ENCODE data around the gene RBM39. TPM values are rescaled to one million over a fixed set of nuclear protein-coding genes. Genes with fewer than 3 reads are reported as not detected.
"Not testable (repeated sequence)": the region's sequence is repeated elsewhere in the genome, so short reads cannot be mapped to it uniquely, and the experiment has no call there.

The RBM39 gene
- 299 TPM for total RNA-seq
- long read RNA-seq, full-length matches to known transcripts, result 81 of 148 reads
- long read RNA-seq, partial matches to known transcripts, result 29 of 148 reads
- long read RNA-seq, other reads (novel, unspliced or antisense), result 38 of 148 reads

DNA sequence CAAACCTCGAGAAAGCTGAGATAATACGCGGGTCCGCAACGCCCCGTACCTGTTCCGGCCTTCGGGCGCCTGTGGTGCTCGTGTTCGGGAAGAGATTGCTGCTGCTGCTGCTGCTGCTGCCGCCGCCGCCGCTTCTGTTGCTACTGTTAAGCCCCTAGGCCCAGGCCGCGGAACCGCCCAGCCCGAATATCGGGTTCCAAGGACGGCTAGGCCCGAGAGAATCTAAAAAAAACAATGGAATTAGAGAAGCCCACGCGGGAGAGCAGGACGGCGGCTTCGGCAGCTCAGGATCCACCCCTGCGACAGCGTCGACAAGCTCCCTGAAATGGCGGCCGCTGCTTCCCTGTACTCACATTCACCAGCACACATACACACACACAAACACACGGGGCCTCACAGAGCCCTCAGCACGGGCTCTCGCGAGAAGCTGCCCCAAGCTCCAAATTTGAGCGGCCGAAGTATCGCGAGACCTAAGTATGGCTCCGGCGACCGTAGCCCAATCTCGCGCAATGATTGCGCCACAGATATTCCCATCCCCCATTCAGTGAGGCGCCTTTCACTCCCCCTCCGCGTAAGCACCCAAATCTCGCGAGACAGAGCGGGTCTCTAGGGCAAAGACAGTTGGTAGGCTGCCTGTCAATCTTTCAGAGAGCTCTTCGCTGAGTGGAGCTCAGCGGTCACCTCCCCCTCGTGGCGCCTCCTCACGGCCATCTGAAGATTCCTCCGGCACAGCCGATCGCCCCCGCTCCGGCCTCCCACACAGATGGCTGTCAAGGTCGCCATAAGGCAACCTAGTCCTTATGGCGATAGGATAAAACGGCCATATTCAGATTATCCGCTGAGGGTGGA, at the start of gene RBM39:
Gene RBM39 (minus strand): TSS at position 369 of the 849 bp plus-strand sequence. CDS start 1,386 bp downstream, outside the sequence.
- Histone ChIP-seq H3K36me3 (peaks cover 37% of the 10 kb centered on the region), H3K4me1 (peaks cover 50% of the 10 kb centered on the region), H3K9me3 (no peaks in the 10 kb centered on the region), H3K27me3 (ENCODE audit: low read depth) (no peaks in the 10 kb centered on the region), H3K4me3 (peak within 1 kb of the TSS; percentile 85), H3K27ac (peak within 1 kb of the TSS; percentile 100)
- TF ChIP-seq, protein P1, sequence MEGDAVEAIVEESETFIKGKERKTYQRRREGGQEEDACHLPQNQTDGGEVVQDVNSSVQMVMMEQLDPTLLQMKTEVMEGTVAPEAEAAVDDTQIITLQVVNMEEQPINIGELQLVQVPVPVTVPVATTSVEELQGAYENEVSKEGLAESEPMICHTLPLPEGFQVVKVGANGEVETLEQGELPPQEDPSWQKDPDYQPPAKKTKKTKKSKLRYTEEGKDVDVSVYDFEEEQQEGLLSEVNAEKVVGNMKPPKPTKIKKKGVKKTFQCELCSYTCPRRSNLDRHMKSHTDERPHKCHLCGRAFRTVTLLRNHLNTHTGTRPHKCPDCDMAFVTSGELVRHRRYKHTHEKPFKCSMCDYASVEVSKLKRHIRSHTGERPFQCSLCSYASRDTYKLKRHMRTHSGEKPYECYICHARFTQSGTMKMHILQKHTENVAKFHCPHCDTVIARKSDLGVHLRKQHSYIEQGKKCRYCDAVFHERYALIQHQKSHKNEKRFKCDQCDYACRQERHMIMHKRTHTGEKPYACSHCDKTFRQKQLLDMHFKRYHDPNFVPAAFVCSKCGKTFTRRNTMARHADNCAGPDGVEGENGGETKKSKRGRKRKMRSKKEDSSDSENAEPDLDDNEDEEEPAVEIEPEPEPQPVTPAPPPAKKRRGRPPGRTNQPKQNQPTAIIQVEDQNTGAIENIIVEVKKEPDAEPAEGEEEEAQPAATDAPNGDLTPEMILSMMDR (IDR thresholded peaks at IDR 0.05), result peak; percentile 54
- peak; percentile 96 to 97 for ATAC-seq
- peak; percentile 100 for DNase-seq
- intact Hi-C loops (cut with DNase I), result no loop called here

- peak overlapping the region; percentile 55 for H3K27ac ChIP-seq
- no peaks in the 10 kb centered on the region for H3K27me3 ChIP-seq (ENCODE audit: low read depth)
These were observed 49.8 kb upstream of the RBM39 start for GRCh38 chr20:35791821-35792220.

DNA sequence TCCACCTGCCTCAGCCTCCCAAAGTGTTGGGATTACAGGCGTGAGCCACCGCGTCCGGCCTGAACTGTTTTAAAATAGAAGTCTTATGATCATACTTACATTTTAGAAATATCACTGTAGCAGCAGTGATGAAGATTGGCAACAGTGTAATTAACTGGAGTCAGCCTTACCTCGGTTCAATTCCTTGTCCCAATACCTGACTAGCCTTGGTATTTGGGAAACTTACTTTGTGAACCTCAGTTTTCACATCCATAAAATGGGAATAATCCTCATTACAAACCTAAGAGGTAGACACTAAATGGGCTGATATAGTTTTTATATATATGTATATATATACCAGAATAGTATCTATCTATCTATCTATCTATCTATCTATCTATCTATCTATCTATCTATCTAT, 49.0 kb upstream of the RBM39 start:
- Histone ChIP-seq H3K36me3 (peaks cover 4% of the 10 kb centered on the region), H3K4me3 (no peak overlapping the region), H3K9me3 (no peaks in the 10 kb centered on the region), H3K27me3 (ENCODE audit: low read depth) (no peaks in the 10 kb centered on the region), H3K27ac (no peak overlapping the region), H3K4me1 (peaks cover 19% of the 10 kb centered on the region)
- TF ChIP-seq, protein P1 (IDR thresholded peaks at IDR 0.05), result no peak
- DNase-seq, result no peak
- intact Hi-C loops (cut with DNase I), result no loop called here
- no peak for ATAC-seq

More at GRCh38 chr20:35791821-35792220, 49.8 kb upstream of the RBM39 start:
- Histone ChIP-seq H3K9me3 (no peaks in the 10 kb centered on the region), H3K36me3 (peaks cover 4% of the 10 kb centered on the region), H3K4me1 (peaks cover 26% of the 10 kb centered on the region), H3K4me3 (no peak overlapping the region)
- TF ChIP-seq, protein P1 (IDR thresholded peaks at IDR 0.05), result no peak
- DNase-seq (no peak), ATAC-seq (peak; percentile 78 to 80)
- intact Hi-C loops (cut with DNase I), result no loop called here

DNA sequence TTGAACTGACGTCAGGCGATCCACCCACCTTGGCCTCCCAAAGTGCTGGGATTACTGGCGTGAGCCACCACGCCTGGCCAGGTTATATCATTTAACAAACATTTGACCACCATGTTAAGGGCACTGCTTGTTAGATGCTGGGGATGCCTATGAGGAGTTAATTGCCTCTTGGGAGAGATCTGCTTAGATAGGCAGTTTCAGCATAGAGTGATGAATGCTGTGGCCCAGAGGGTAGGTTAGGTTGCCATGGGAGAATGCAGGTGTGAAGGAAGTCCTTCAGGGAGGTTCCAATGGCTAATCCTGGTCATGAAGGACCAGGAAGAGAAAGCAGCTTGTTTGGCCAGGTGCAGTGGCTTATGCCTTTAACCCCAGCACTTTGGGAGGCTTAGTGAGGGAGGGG, 46.7 kb upstream of the RBM39 start:
- ATAC-seq (no peak), DNase-seq (no peak)
- H3K9me3 ChIP-seq, result no peaks in the 10 kb centered on the region
- H3K27ac ChIP-seq, result no peak overlapping the region
- peaks cover 7% of the 10 kb centered on the region for H3K36me3 ChIP-seq
- TF ChIP-seq, protein P1 (IDR thresholded peaks at IDR 0.05), result no peak
- intact Hi-C loops (cut with DNase I), result no loop called here
- H3K4me3 ChIP-seq, result no peak overlapping the region
- no peaks in the 10 kb centered on the region for H3K27me3 ChIP-seq (ENCODE audit: low read depth)
- H3K4me1 ChIP-seq, result peaks cover 16% of the 10 kb centered on the region

DNA sequence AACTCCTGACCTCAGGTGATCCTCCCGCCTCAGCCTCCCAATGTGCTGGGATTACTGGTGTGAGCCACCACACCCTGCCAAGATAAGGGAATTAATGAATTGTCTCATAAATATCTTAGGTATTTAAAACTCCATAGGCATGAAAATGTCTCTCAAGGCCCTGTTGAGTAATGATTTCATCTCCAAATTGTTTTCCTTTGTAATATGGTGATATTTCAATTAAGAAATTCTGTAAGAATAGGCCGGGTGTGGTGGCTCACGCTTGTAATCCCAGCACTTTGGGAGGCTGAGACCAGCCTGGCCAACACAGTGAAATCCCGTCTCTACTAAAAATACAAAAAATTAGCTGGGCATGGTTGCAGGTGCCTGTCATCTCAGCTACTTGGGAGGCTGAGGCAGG, 43.5 kb upstream of the RBM39 start:
- H3K4me1 ChIP-seq; H3K27ac ChIP-seq; DNase-seq; H3K4me3 ChIP-seq; H3K9me3 ChIP-seq; ATAC-seq; H3K27me3 ChIP-seq (ENCODE audit: low read depth); intact Hi-C loops (cut with DNase I): not testable (repeated sequence)
- H3K36me3 ChIP-seq, result peaks cover 22% of the 10 kb centered on the region

DNA sequence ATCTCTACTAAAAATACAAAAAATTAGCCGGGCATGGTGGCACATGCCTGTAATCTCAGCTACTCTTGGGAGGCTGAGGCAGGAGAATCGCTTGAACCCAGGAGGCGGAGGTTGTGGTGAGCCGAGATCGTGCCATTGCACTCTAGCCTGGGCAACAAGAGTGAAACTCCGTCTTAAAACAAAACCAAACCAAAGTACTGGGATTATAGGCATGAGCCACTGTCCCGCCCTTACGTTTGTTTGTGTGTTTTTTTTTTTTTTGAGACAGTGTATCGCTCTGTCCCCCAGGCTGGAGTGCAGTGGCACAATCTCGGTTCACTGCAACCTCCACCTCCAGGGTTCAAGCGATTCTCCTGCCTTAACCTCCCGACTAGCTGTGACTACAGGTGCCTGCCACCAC, 41.8 kb upstream of the RBM39 start:
- H3K4me1 ChIP-seq; intact Hi-C loops (cut with DNase I); H3K27ac ChIP-seq; DNase-seq; H3K4me3 ChIP-seq; ATAC-seq; H3K9me3 ChIP-seq; H3K27me3 ChIP-seq (ENCODE audit: low read depth): not testable (repeated sequence)
- peaks cover 22% of the 10 kb centered on the region for H3K36me3 ChIP-seq

All from lower lobe of right lung (tissue), 2 donors.